Thoracic aorta (tissue), 2 donors: ENCODE data around the gene FREM2. TPM values are rescaled to one million over a fixed set of nuclear protein-coding genes. Genes with fewer than 3 reads are reported as not detected.

Experiments used
- ATAC-seq: fragments of 150-250 bp; one replicate; pipeline ENCODE4 v1.8.0; 2017; ENCODE audit warnings: low read depth; ENCODE audit not compliant: insufficient number of reproducible peaks, low FRiP score
- DNase-seq: peaks from one replicate; pipeline ENCODE4 v3.0.0-alpha.2; 2020; ENCODE audit warnings: low spot score
- H3K27ac ChIP-seq, 2 donors: fragments of 200-600 bp; sonication (generic); 1 replicate in 1 of 2; 2 replicates in 1 of 2; pipeline ENCODE4 v1.5.1; 2016; ENCODE audit warnings: mild to moderate bottlenecking in 2 of 2, moderate library complexity in 2 of 2
- H3K27me3 ChIP-seq: fragments of 200-600 bp; sonication (generic); replicated peaks from 2 replicates; pipeline ENCODE4 v1.6.0; 2016; ENCODE audit warnings: mild to moderate bottlenecking; ENCODE audit not compliant: insufficient read depth
- H3K36me3 ChIP-seq: fragments of 200-600 bp; sonication (generic); one replicate; pipeline ENCODE4 v1.5.1; 2016
- H3K4me1 ChIP-seq, 2 donors: fragments of 200-600 bp; sonication (generic); 1 replicate in 1 of 2; 2 replicates in 1 of 2; pipeline versions ENCODE4 v1.5.1 to v1.6.0; 2016; ENCODE audit warnings: low read depth in 2 of 2, mild to moderate bottlenecking in 1 of 2; ENCODE audit not compliant: control insufficient read depth in 1 of 2
- H3K4me3 ChIP-seq: fragments of 200-600 bp; sonication (generic); 2 replicates; pipeline ENCODE4 v1.5.1; 2016; ENCODE audit warnings: mild to moderate bottlenecking
- H3K9me3 ChIP-seq: fragments of 200-600 bp; sonication (generic); 2 replicates; pipeline ENCODE4 v1.5.1; 2016
- total RNA-seq, 2 donors: library from RNA; depleted of rRNA; stranded (reverse); fragments of >200 nt; gene quantifications; one replicate each; pipeline versions ENCODE4 v1.1.0 to v1.2.3, GENCODE V29; 2016
- TF ChIP-seq, protein P1 (sequence below): fragments of 200-600 bp; sonication (generic); IDR thresholded peaks from one replicate; pipeline ENCODE4 v1.5.1; 2019; ENCODE audit warnings: antibody characterized with exemption

Gene FREM2
- total RNA-seq, 2 donors from 2014 or later, result 0.14 TPM; not detected in 1

DNA sequence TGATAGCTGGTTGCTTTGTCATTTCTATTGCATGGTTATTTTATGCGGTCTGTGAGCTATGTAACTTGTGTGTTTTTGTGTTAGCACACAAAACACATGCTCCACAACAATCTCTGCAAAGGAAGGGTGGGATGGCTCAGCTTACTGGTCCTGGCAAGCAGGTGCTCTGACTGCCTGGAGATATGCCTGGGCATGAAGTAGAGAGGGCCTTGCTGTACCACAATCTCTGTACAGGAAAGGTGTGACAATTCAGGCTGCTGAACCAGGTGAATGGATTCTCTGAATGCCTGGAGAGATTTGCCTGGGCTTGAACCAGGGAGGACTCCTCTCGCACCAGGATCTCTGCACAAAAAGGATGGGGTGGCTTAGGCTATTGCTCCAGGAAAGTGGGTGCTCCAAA is 234.2 kb downstream of the FREM2 start:
- Histone ChIP-seq H3K4me1 (no peaks in the 10 kb centered on the region), H3K27me3 (no peaks in the 10 kb centered on the region), H3K9me3 (no peaks in the 10 kb centered on the region), H3K4me3 (no peak overlapping the region), H3K27ac (no peak overlapping the region), H3K36me3 (no peaks in the 10 kb centered on the region)
- DNase-seq, result no peak
- no peak for ATAC-seq
- TF ChIP-seq, protein P1, sequence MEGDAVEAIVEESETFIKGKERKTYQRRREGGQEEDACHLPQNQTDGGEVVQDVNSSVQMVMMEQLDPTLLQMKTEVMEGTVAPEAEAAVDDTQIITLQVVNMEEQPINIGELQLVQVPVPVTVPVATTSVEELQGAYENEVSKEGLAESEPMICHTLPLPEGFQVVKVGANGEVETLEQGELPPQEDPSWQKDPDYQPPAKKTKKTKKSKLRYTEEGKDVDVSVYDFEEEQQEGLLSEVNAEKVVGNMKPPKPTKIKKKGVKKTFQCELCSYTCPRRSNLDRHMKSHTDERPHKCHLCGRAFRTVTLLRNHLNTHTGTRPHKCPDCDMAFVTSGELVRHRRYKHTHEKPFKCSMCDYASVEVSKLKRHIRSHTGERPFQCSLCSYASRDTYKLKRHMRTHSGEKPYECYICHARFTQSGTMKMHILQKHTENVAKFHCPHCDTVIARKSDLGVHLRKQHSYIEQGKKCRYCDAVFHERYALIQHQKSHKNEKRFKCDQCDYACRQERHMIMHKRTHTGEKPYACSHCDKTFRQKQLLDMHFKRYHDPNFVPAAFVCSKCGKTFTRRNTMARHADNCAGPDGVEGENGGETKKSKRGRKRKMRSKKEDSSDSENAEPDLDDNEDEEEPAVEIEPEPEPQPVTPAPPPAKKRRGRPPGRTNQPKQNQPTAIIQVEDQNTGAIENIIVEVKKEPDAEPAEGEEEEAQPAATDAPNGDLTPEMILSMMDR, result no peak

DNA sequence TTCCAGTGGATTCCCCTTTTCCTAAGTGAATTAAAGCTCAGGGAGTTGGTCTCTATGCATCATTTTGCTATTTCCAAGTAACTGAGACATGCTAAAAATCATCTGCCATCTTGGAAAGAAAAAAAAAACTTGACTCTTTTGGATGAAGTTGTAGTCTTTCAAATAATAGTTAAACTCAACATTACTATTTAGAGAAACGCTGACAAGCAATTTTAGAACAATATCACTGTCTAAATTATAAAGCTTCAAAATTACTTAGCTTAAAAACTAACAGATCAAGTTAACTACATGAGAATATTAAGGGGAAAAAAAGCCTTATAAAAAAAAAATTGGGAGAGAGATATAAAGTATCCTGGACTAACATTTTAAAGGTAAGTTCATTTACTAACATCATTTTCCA is 235.3 kb downstream of the FREM2 start:
- Histone ChIP-seq H3K36me3 (no peaks in the 10 kb centered on the region), H3K27me3 (no peaks in the 10 kb centered on the region), H3K4me1 (no peaks in the 10 kb centered on the region), H3K4me3 (no peak overlapping the region), H3K27ac (no peak overlapping the region), H3K9me3 (no peaks in the 10 kb centered on the region)
- no peak for ATAC-seq
- no peak for DNase-seq
- TF ChIP-seq, protein P1, result no peak

DNA sequence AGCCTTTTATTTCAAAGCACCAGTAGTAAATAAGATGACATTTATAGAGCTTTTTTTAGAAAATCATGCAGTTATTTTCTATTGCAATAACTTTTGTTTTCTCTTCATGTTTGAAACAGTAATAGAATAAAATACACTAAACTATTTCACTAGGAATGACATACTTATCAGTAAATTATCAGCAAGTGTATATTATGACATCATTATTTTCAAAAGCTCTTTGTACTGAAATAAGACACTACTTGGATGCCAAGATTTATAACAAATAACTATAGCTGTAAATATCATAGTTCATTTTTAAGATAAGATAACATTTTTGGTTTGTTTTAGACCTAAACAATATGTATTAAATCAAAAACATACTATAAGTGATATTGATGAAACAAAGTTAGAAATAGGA is 246.9 kb downstream of the FREM2 start:
- no peaks in the 10 kb centered on the region for H3K9me3 ChIP-seq
- ATAC-seq, result no peak

More for the DNA sequence above, 246.9 kb downstream of the FREM2 start:
- Histone ChIP-seq H3K36me3 (no peaks in the 10 kb centered on the region), H3K27me3 (no peaks in the 10 kb centered on the region), H3K4me1 (no peaks in the 10 kb centered on the region), H3K27ac (no peak overlapping the region), H3K4me3 (no peak overlapping the region)
- no peak for DNase-seq
- TF ChIP-seq, protein P1, result no peak
